Activated CD4-positive, alpha-beta T cell treated with anti-CD3 and anti-CD28 coated beads, Interleukin-2, amount 50 U/mL, for 4 hours (primary cell): ENCODE results near the gene PLA1A.
"Not testable (repeated sequence)": the region's sequence is repeated elsewhere in the genome, so short reads cannot be mapped to it uniquely, and the experiment has no call there.

Experiments
- DNase-seq, 2 experiments: peaks; one replicate each; pipeline ENCODE4 v3.0.0-alpha.2; 2020

The PLA1A gene

GRCh38 chr3:119597548-119598288, at the start of gene PLA1A:
PLA1A (plus strand) TSS chr3:119597885; CDS start chr3:119597914, 29 bp downstream.
- no peak for DNase-seq

- DNase-seq, result no peak
Observed at GRCh38 chr3:119548341-119548740, 49.3 kb upstream of the PLA1A start.

GRCh38 chr3:119550192-119550910, 47.3 kb upstream of the PLA1A start:
- DNase-seq, result no peak

- no peak for DNase-seq
Observed at GRCh38 chr3:119551598-119551997, 46.1 kb upstream of the PLA1A start.

GRCh38 chr3:119552928-119553327, 44.8 kb upstream of the PLA1A start:
- not testable (repeated sequence) for DNase-seq

- DNase-seq, result no peak
Observed at GRCh38 chr3:119553823-119554415, 43.8 kb upstream of the PLA1A start.

- DNase-seq, result no peak
Observed at GRCh38 chr3:119555309-119555735, 42.4 kb upstream of the PLA1A start.

GRCh38 chr3:119555929-119556328, 41.8 kb upstream of the PLA1A start:
- DNase-seq, result no peak

GRCh38 chr3:119557192-119557876, 40.4 kb upstream of the PLA1A start:
- DNase-seq, result no peak

- no peak for DNase-seq
Observed at GRCh38 chr3:119557877-119558269, 39.8 kb upstream of the PLA1A start.

GRCh38 chr3:119558626-119559317, 38.9 kb upstream of the PLA1A start:
- DNase-seq, result no peak

- DNase-seq, result peak; percentile 48 to 49
Observed at GRCh38 chr3:119559441-119559963, 38.2 kb upstream of the PLA1A start, which contains the start of gene CD80. CD80 (minus strand) TSS chr3:119559614; CDS start chr3:119557728, 1,886 bp downstream.

- DNase-seq, result no peak
Observed at GRCh38 chr3:119560160-119560559, 37.5 kb upstream of the PLA1A start.

GRCh38 chr3:119562307-119562961, 35.3 kb upstream of the PLA1A start:
- peak; percentile 18 to 20 for DNase-seq

GRCh38 chr3:119563334-119563733, 34.4 kb upstream of the PLA1A start:
- not testable (repeated sequence) for DNase-seq

- DNase-seq, result no peak
Observed at GRCh38 chr3:119569156-119569555, 28.5 kb upstream of the PLA1A start.

- DNase-seq, result no peak
Observed at GRCh38 chr3:119570229-119570628, 27.5 kb upstream of the PLA1A start.

- DNase-seq, result no peak
Observed at GRCh38 chr3:119571230-119571629, 26.5 kb upstream of the PLA1A start.

GRCh38 chr3:119571688-119572087, 26.0 kb upstream of the PLA1A start:
- DNase-seq, result no peak

- DNase-seq, result no peak
Observed at GRCh38 chr3:119575507-119575906, 22.2 kb upstream of the PLA1A start.

GRCh38 chr3:119579366-119580066, 18.2 kb upstream of the PLA1A start, which contains the start of gene ADPRH:
ADPRH (plus strand) TSS chr3:119579492; CDS start chr3:119582170, 2,678 bp downstream.
- peak; percentile 20 to 37 for DNase-seq
